ENCODE results near the gene JADE2. TPM values are rescaled to one million over a fixed set of nuclear protein-coding genes. Genes with fewer than 3 reads are reported as not detected.

JADE2 gene
- total and polyA plus RNA-seq, 2 of the 8 experiments (the other 6 are each of a cell fraction or from before 2014, with no cell fraction given), result 19.2 to 55.8 TPM

GRCh38 chr5:134525683-134526482, 413 bp downstream of the JADE2 start (continued):
- no peak for TF ChIP-seq CTCF (IDR thresholded peaks at IDR 0.05; ENCODE audit: control extremely low read depth in 1 of 3, insufficient read depth in 1 of 3, low read depth in 1 of 3, low read length in 3 of 3)
- no peak for TF ChIP-seq NANOG (IDR thresholded peaks at IDR 0.05; ENCODE audit: insufficient read depth, low read depth, low read length, poor library complexity, severe bottlenecking)
- peak; percentile 29 for TF ChIP-seq ASH2L (IDR thresholded peaks at IDR 0.05; ENCODE audit: low read length)
- 0 out of 4 replicates have a peak, but pooled peaks of 1 of the 2 experiments have one; percentile 37 for TF ChIP-seq HDAC2 (IDR thresholded peaks at IDR 0.05; ENCODE audit: borderline replicate concordance in 1 of 2, low read depth in 2 of 2, low read length in 2 of 2)
- no peak for TF ChIP-seq CHD2 (IDR thresholded peaks at IDR 0.05; ENCODE audit: low read length)
- TF ChIP-seq JUND (IDR thresholded peaks at IDR 0.05; ENCODE audit: low read length), result no peak
- no peak for TF ChIP-seq EZH2 (IDR thresholded peaks at IDR 0.05; ENCODE audit: low read depth, low read length, severe bottlenecking)
- TF ChIP-seq RNF2 (IDR thresholded peaks at IDR 0.05; ENCODE audit: borderline replicate concordance, low read depth, low read length, missing control alignments, poor library complexity, severe bottlenecking), result no peak
- TF ChIP-seq RBBP5 (IDR thresholded peaks at IDR 0.05; ENCODE audit: borderline replicate concordance, low read depth, low read length), result 0 out of 2 replicates have a peak, but pooled peaks have one; percentile 35
- no peak for TF ChIP-seq BCL11A (IDR thresholded peaks at IDR 0.05; ENCODE audit: low read depth in 2 of 2, low read length in 2 of 2)
- TF ChIP-seq SP1 (IDR thresholded peaks at IDR 0.05; ENCODE audit: low read depth, low read length), result no peak
- no peak for TF ChIP-seq RFX5 (IDR thresholded peaks at IDR 0.05; ENCODE audit: borderline replicate concordance, low read depth, low read length)
- no peak for TF ChIP-seq GABPA (IDR thresholded peaks at IDR 0.05; ENCODE audit: borderline replicate concordance, insufficient read depth, low read length)
- no peak for TF ChIP-seq SAP30 (IDR thresholded peaks at IDR 0.05; ENCODE audit: insufficient read depth, insufficient replicate concordance, low read length)
- no peak for TF ChIP-seq KDM5A (IDR thresholded peaks at IDR 0.05; ENCODE audit: low read length)
- TF ChIP-seq ZNF274 (IDR thresholded peaks at IDR 0.05; ENCODE audit: borderline replicate concordance, extremely low read depth, low read length), result no peak
- no peak for TF ChIP-seq CBX5 (IDR thresholded peaks at IDR 0.05; ENCODE audit: low read depth, low read length)
- TF ChIP-seq CBX8 (IDR thresholded peaks at IDR 0.05; ENCODE audit: borderline replicate concordance, low read depth, low read length), result no peak
- TF ChIP-seq CHD1 (IDR thresholded peaks at IDR 0.05; ENCODE audit: low read depth, low read length), result no peak
- TF ChIP-seq MAX (IDR thresholded peaks at IDR 0.05), result no peak

All from H1 (cell line).